Ascending aorta (tissue), 2 donors: ENCODE results near the gene ZNF423. TPM values are rescaled to one million over a fixed set of nuclear protein-coding genes. Genes with fewer than 3 reads are reported as not detected.

Experiments
- DNase-seq, 2 donors: peaks; one replicate each; pipeline ENCODE4 v3.0.0-alpha.2; 2019; ENCODE audit warnings: low spot score in 2 of 2
- H3K27ac ChIP-seq, 2 donors: fragments of 200-600 bp; sonication (generic); one replicate each; pipeline ENCODE4 v1.5.1; 2016 to 2017; ENCODE audit warnings: mild to moderate bottlenecking in 1 of 2
- H3K27me3 ChIP-seq: fragments of 200-600 bp; sonication (generic); one replicate; pipeline ENCODE4 v1.5.1; 2017
- H3K36me3 ChIP-seq, 2 donors: fragments of 200-600 bp; sonication (generic); one replicate each; pipeline ENCODE4 v1.5.1; 2016
- H3K4me1 ChIP-seq, 2 donors: fragments of 200-600 bp; sonication (generic); one replicate each; pipeline ENCODE4 v1.5.1; 2016 to 2017; ENCODE audit warnings: mild to moderate bottlenecking in 1 of 2
- H3K4me3 ChIP-seq, 2 donors: fragments of 200-600 bp; sonication (generic); one replicate each; pipeline ENCODE4 v1.5.1; 2016 to 2017; ENCODE audit warnings: mild to moderate bottlenecking in 1 of 2
- H3K9me3 ChIP-seq, 2 donors: fragments of 200-600 bp; sonication (generic); one replicate each; pipeline ENCODE4 v1.5.1; 2016
- intact Hi-C: fragments of 100-400 bp; cut with DNase I; formaldehyde crosslinking; loops from one replicate; pipeline ENCODE4 v1.15.1; 2023
- total RNA-seq: library from RNA; depleted of rRNA; stranded (reverse); fragments of >200 nt; gene quantifications from one replicate; pipeline ENCODE4 v1.1.0, GENCODE V29; 2016
- TF ChIP-seq, protein P1 (sequence below), 3 experiments: fragments of 200-600 bp in 2 of 3; fragments of 450-650 bp in 1 of 3; sonication (generic) in 2 of 3; IDR thresholded peaks; one replicate each; pipeline ENCODE4 v1.5.1; 2016 to 2019; ENCODE audit warnings: antibody characterized with exemption in 3 of 3, mild to moderate bottlenecking in 1 of 3, moderate library complexity in 1 of 3

The ZNF423 gene
- total RNA-seq, 1 donor from 2014 or later, result 42.9 TPM

DNA sequence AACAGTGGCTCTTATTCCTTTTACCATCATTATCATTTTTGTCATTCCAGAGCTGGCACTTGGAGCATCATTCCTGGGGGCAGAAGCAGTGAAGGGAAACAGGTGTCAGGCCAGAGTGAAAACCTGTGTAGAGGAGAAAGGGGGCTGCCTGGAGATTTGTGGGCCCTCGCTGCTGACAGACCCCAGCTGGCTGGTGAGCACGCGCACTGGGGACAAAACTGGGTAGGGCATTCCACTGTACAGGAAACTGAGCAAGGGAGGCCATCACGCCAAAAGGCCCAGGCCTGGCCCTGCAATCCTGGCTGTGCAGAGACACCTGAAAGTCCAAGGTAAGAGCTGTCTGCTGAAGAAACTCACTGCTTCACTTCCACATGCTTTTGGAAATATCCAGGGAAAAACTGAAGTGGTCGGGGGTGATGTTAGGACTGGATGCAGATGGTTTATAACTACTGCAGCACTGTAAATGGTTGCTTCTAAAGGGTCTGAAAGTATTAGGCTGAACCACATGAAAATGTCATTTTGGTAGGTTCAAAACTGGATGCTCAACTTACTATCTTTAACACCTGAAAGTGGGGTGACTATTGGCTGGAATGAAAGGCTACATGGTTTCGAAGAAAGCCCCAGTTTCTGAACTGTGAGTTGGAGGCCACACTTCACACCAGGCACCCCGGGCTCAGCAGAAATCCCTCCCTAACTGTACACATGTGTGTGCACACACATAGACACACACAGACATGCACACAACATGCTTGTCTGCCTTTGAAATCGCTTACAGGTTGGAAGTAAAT lies 257.3 kb downstream of the ZNF423 start:
- DNase-seq, result peak in 1 of 2 donors; percentile 40
- Histone ChIP-seq H3K27me3 (no peaks in the 10 kb centered on the region), H3K27ac (no peak overlapping the region), H3K9me3 (no peaks in the 10 kb centered on the region), H3K36me3 (no peaks in the 10 kb centered on the region), H3K4me1 (peaks cover 0 to 11% of the 10 kb centered on the region in 2 donors), H3K4me3 (no peak overlapping the region)
- TF ChIP-seq, protein P1, sequence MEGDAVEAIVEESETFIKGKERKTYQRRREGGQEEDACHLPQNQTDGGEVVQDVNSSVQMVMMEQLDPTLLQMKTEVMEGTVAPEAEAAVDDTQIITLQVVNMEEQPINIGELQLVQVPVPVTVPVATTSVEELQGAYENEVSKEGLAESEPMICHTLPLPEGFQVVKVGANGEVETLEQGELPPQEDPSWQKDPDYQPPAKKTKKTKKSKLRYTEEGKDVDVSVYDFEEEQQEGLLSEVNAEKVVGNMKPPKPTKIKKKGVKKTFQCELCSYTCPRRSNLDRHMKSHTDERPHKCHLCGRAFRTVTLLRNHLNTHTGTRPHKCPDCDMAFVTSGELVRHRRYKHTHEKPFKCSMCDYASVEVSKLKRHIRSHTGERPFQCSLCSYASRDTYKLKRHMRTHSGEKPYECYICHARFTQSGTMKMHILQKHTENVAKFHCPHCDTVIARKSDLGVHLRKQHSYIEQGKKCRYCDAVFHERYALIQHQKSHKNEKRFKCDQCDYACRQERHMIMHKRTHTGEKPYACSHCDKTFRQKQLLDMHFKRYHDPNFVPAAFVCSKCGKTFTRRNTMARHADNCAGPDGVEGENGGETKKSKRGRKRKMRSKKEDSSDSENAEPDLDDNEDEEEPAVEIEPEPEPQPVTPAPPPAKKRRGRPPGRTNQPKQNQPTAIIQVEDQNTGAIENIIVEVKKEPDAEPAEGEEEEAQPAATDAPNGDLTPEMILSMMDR (IDR thresholded peaks at IDR 0.05), result no peak
- intact Hi-C loops, result no loop called here

DNA sequence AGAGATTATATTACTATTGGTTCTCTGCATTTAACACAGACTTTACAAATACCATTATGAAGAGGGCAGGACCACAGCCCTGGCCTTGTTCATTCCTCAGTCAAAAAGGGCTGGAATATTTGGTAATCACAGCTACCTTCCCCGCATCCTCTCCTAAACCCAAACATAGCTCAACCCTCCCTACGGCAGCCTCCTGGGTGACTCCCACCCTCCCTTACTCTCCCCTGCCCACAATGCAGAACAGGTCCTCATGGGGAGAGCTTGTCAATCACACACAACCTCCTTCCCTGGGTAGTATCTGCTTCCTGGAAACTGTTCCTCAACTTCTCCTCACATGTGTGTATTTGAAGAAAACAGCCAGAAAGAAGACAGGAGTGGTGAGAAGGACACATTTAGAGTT lies 258.1 kb downstream of the ZNF423 start:
- Histone ChIP-seq H3K9me3 (no peaks in the 10 kb centered on the region), H3K27ac (no peak overlapping the region), H3K36me3 (no peaks in the 10 kb centered on the region), H3K4me3 (no peak overlapping the region), H3K27me3 (no peaks in the 10 kb centered on the region), H3K4me1 (peaks cover 0 to 11% of the 10 kb centered on the region in 2 donors)
- intact Hi-C loops, result no loop called here
- peak in 1 of 2 donors; percentile 39 for DNase-seq
- TF ChIP-seq, protein P1 (IDR thresholded peaks at IDR 0.05), result no peak

DNA sequence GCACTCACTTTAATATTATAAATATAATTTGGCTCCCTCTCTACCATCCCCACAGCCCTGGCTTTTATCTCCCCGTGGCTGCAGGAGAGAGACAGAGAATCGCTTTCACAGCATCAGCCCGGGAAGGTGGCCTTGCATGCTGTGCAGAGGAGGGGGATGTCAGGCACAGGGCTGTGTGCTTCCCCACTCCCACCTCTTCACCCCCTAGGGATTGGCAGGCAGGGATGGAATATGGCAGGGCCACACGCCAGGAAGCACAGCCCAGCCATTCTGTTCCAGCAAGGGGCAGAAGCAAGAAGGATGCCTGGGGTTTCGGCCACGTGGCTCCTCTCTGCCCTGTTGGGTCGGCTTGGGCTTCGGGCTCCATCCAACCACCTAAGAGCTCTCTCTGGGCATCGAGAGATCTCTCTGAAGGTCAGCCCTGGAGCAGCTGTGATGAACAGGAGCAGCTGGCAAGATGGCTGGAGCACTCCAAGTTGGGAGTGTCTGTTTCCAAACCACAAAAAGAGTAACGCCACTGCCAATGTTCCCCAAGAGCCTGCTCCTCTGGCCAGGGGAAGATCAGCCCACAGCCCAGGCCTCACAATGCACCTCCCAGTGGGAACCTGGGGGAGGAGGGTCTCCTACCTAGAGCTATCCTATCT lies 259.1 kb downstream of the ZNF423 start:
- DNase-seq, result peak in 1 of 2 donors; percentile 60
- peaks cover 0 to 6% of the 10 kb centered on the region in 2 donors for H3K4me1 ChIP-seq
- H3K27ac ChIP-seq, result peak overlapping the region; percentile 11 to 25
- no peaks in the 10 kb centered on the region for H3K36me3 ChIP-seq
- TF ChIP-seq, protein P1 (IDR thresholded peaks at IDR 0.05), result no peak
- no peaks in the 10 kb centered on the region for H3K9me3 ChIP-seq
- intact Hi-C loops, result no loop called here
- no peak overlapping the region for H3K4me3 ChIP-seq
- H3K27me3 ChIP-seq, result no peaks in the 10 kb centered on the region

DNA sequence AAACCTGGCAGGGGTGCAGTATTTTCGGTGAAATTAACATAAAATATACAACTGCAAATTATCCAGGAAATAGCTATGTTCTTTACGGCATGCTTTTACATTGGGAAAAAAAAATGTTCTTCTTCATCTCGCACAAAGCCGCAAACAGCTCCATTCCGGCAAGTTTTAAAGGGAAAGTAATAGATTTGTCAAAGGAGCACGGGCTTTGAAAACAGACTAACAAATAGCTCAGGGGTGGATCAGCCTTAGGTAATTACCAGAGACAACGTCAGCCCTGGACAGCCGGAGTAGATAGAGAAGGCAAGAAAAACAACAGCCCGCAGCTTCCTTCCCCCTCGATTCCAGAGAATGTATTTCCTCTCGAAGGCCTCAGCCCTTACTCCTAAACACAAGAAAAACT lies 259.8 kb downstream of the ZNF423 start:
- H3K27me3 ChIP-seq, result no peaks in the 10 kb centered on the region
- TF ChIP-seq, protein P1 (IDR thresholded peaks at IDR 0.05), result no peak
- peak overlapping the region; percentile 11 to 25 for H3K27ac ChIP-seq
- H3K36me3 ChIP-seq, result no peaks in the 10 kb centered on the region
- H3K4me3 ChIP-seq, result peak overlapping the region; percentile 13 to 14
- peak in 1 of 2 donors; percentile 61 for DNase-seq
- intact Hi-C loops, result no loop called here
- H3K9me3 ChIP-seq, result no peaks in the 10 kb centered on the region
- H3K4me1 ChIP-seq, result peaks cover 0 to 6% of the 10 kb centered on the region in 2 donors

DNA sequence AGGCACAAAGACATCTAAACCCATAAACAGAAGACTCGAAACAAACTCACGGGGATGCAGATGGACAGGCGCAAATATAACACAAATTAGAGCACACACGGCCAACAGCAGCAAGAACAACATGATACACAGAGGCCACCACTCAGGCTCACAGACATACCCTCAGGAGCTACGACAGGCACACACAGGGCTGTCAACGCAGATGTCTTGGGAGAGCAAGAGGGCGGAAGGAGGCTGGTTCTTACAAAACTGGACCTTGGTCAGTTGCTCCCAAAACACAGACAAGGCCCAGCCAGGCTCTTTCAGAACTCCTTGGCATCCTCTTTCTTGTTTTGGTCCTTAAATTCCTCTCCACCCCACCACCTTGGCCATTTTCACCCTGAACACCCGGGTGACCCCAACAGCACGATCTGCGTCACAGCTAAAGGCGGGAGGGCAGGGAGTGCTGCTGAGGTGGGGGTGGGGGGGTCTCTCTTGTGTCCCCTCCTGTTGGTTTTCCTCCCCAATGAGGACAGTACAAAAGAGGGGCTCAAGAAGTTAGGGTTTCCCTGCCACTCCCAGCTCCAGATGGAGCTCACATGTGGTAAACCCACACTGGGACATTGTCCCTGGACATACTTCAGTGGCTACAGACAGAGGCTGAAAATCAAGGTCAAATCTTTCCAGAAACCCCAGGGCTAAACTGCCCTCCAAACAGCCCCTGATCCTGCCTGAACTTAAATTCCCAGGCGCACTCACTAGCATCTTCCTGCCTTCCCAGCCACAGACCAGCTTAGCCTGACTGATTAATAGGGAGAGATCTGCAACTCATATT lies 261.0 kb downstream of the ZNF423 start:
- H3K27ac ChIP-seq, result peak overlapping the region in 1 of 2 donors; percentile 2
- TF ChIP-seq, protein P1 (IDR thresholded peaks at IDR 0.05), result no peak
- DNase-seq, result peak in 1 of 2 donors; percentile 37

More for the DNA sequence above, 261.0 kb downstream of the ZNF423 start:
- no peaks in the 10 kb centered on the region for H3K9me3 ChIP-seq
- no peak overlapping the region for H3K4me3 ChIP-seq
- intact Hi-C loops, result loop anchor here (5.0 kb wide), 1 partner anchor 98 kb away; no protein-coding TSS in a partner anchor
- H3K27me3 ChIP-seq, result no peaks in the 10 kb centered on the region
- peaks cover 0 to 6% of the 10 kb centered on the region in 2 donors for H3K4me1 ChIP-seq
- no peaks in the 10 kb centered on the region for H3K36me3 ChIP-seq
